ENCODE results near the gene FAM20A. TPM values are rescaled to one million over a fixed set of nuclear protein-coding genes. Genes with fewer than 3 reads are reported as not detected.
"Not testable (repeated sequence)": the region's sequence is repeated elsewhere in the genome, so short reads cannot be mapped to it uniquely, and the experiment has no call there.

The FAM20A gene
- total and polyA plus RNA-seq, 8 donors, result 11.4 to 81.3 (median 17.0) TPM; not detected in 1

DNA sequence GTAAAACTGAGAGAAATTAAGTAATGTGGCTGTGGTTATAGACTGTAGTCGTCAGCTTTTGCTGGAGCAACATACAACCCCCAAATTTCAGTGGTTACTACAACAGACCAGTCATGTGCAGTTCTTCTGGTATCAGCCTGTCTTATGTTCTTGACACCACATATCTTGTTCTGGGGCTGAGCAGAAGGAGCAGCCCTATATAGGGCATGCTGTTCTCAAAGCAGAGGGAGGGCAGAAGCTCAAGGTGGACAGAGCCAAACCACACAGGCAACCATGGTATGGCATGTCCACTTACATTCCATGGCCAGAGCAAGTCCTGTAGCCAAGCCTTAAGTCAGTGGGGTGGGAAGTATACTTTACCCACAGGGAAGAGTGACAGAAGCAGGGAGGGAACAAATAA is 81.3 kb downstream of the FAM20A start:
- Histone ChIP-seq H3K4me3 (no peak overlapping the region), H3K4me1 (peaks cover 7 to 77% (median 39%) of the 10 kb centered on the region in 4 donors), H3K27ac (no peak overlapping the region), H3K27me3 (no peaks in the 10 kb centered on the region), H3K36me3 (peaks cover 36 to 88% (median 73%) of the 10 kb centered on the region in 4 donors), H3K9me3 (no peaks in the 10 kb centered on the region)
- 68 to 91% (median 89%) methylated on average over 1 of the region's 1 CpG for WGBS, 5 donors
- intact Hi-C loops (cut with DNase I; ENCODE audit: low total_unique reads), result no loop called here
- no peak for TF ChIP-seq POLR2A (IDR thresholded peaks at IDR 0.05)
- TF ChIP-seq, protein P1, sequence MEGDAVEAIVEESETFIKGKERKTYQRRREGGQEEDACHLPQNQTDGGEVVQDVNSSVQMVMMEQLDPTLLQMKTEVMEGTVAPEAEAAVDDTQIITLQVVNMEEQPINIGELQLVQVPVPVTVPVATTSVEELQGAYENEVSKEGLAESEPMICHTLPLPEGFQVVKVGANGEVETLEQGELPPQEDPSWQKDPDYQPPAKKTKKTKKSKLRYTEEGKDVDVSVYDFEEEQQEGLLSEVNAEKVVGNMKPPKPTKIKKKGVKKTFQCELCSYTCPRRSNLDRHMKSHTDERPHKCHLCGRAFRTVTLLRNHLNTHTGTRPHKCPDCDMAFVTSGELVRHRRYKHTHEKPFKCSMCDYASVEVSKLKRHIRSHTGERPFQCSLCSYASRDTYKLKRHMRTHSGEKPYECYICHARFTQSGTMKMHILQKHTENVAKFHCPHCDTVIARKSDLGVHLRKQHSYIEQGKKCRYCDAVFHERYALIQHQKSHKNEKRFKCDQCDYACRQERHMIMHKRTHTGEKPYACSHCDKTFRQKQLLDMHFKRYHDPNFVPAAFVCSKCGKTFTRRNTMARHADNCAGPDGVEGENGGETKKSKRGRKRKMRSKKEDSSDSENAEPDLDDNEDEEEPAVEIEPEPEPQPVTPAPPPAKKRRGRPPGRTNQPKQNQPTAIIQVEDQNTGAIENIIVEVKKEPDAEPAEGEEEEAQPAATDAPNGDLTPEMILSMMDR (IDR thresholded peaks at IDR 0.05), result no peak
- TF ChIP-seq EP300 (IDR thresholded peaks at IDR 0.05), result no peak
- DNase-seq, result no peak

DNA sequence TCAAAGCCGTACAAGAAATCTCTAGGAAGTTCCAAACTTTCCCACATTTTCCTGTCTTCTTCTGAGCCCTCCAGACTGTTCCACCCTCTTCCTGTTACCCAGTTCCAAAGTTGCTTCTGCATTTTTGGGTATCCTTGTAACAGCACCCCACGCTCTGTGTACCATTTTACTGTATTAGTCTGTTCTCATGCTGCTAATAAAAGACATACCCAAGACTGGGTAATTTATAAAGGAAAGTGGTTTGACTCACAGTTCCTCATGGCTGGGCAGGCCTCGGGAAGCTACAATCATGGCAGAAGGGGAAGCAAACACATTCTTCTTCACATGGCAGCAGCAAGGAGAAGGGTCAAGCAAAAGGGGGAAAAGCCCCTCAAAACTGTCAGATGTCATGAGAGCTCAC is 82.1 kb downstream of the FAM20A start:
- 88 to 95% (median 90%) methylated on average over 3 of the region's 3 CpGs for WGBS, 5 donors
- H3K27ac ChIP-seq; intact Hi-C loops (cut with DNase I; ENCODE audit: low total_unique reads); H3K4me3 ChIP-seq; H3K9me3 ChIP-seq; DNase-seq; H3K27me3 ChIP-seq: not testable (repeated sequence)
- Histone ChIP-seq H3K36me3 (peaks cover 35 to 80% (median 64%) of the 10 kb centered on the region in 4 donors), H3K4me1 (peaks cover 16 to 86% (median 47%) of the 10 kb centered on the region in 4 donors)

DNA sequence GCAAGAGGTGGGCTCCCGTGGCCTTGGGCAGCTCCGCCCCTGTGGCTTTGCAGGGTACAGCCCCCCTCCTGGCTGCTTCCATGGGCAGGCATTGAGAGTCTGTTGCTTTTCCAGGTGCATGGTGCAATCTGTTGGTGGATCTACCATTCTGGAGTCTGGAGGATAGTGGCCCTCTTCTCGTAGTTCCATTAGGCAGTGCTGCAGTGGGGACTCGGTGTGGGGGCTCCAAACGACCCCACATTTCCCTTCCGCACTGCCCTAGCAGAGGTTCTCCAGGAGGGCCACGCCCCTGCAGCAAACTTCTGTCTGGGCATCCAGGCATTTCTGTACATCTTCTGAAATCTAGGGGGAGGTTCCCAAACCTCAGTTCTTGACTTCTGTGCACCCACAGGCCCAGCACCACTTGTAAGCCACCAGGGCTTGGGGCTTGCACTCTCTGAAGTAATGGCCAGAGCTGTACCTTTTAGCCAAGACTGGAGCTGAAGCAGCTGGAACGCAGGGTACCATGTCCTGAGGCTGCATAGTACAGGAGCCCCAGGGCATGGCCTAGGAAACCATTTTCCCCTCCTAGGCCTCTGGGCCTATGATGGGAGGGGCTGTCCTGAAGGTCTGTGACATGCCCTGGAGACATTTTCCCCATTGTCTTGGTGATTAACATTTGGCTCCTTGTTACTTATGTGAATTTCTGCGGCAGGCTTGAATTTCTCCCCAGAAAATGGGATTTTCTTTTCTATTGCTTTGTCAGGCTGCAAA is 82.9 kb downstream of the FAM20A start:
- peaks cover 19 to 91% (median 54%) of the 10 kb centered on the region in 4 donors for H3K4me1 ChIP-seq
- TF ChIP-seq EP300 (IDR thresholded peaks at IDR 0.05) (no peak), POLR2AphosphoS5 (IDR thresholded peaks at IDR 0.05) (no peak), POLR2A (IDR thresholded peaks at IDR 0.05) (no peak)
- TF ChIP-seq, protein P1 (IDR thresholded peaks at IDR 0.05), result no peak

DNA sequence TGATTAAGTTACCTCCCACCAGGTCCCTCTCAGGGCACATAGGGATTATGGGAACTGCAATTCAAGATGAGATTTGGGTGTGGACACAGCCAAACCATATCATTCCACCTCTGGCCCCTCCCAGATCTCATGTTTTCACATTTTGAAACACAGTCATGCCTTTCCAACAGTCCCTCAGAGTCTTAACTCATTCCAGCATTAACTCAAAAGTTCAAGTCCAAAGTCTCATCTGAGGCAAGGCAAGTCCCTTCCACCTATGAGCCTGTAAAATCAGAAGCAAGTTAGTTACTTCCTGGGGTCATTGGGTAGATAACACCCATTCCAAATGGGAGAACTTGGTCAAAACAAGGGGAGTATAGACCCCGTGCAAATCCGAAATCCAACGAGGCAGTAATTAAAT is 83.6 kb downstream of the FAM20A start:
- 96 to 99% (median 98%) methylated on average over 3 of the region's 3 CpGs for WGBS, 5 donors
- H3K27ac ChIP-seq; H3K9me3 ChIP-seq; intact Hi-C loops (cut with DNase I; ENCODE audit: low total_unique reads); H3K4me3 ChIP-seq; H3K27me3 ChIP-seq; DNase-seq: not testable (repeated sequence)
- H3K36me3 ChIP-seq, result peaks cover 21 to 65% (median 50%) of the 10 kb centered on the region in 4 donors
- H3K4me1 ChIP-seq, result peaks cover 19 to 85% (median 53%) of the 10 kb centered on the region in 4 donors

More for the DNA sequence above, 82.9 kb downstream of the FAM20A start:
- intact Hi-C loops (cut with DNase I; ENCODE audit: low total_unique reads), result no loop called here
- DNase-seq, result no peak
- Histone ChIP-seq H3K4me3 (no peak overlapping the region), H3K27me3 (no peaks in the 10 kb centered on the region), H3K27ac (no peak overlapping the region), H3K9me3 (no peaks in the 10 kb centered on the region), H3K36me3 (peaks cover 27 to 71% (median 56%) of the 10 kb centered on the region in 4 donors)
- WGBS, 5 donors, result 94 to 98% (median 95%) methylated on average over 9 of the region's 9 CpGs

DNA sequence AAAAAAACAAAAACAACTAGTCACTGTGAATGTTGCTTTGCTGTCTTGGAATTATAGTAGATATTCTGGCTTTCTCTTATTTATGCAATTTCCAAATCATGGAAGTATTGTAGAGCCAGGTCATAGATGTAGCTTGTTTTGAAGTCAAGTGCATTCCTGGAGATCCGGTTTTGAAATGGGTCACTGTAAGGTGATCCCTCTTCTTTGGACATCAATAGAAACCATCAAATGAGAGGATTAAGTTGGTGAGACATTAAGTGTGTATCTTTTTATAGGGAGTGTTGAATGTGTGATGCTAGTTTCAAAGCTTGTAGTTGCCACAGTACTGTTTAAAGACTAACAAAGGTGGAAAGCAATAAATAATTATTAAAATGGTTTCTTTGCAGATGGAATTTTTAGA is 84.4 kb downstream of the FAM20A start:
- Histone ChIP-seq H3K27me3 (no peaks in the 10 kb centered on the region), H3K4me3 (no peak overlapping the region), H3K9me3 (no peaks in the 10 kb centered on the region), H3K4me1 (peaks cover 20 to 77% (median 47%) of the 10 kb centered on the region in 4 donors), H3K27ac (no peak overlapping the region), H3K36me3 (peaks cover 20 to 59% (median 45%) of the 10 kb centered on the region in 4 donors)
- WGBS, 5 donors, result 70 to 88% (median 76%) methylated on average over 1 of the region's 1 CpG
- TF ChIP-seq POLR2AphosphoS5 (IDR thresholded peaks at IDR 0.05) (no peak), EP300 (IDR thresholded peaks at IDR 0.05) (no peak), POLR2A (IDR thresholded peaks at IDR 0.05) (no peak)
- TF ChIP-seq, protein P1 (IDR thresholded peaks at IDR 0.05), result no peak
- intact Hi-C loops (cut with DNase I; ENCODE audit: low total_unique reads), result no loop called here
- no peak for DNase-seq
